Adrenal gland (tissue), 12 donors: ENCODE results near the gene MICU1. TPM values are rescaled to one million over a fixed set of nuclear protein-coding genes. Genes with fewer than 3 reads are reported as not detected.
A peak's percentile ranks its signal among the peaks of the same experiment; 100 is the strongest.

Experiments used
- DNase-seq, 7 donors: peaks; one replicate each; pipeline ENCODE4 v3.0.0-alpha.2; 2019 to 2020
- H3K27ac ChIP-seq, 5 donors: fragments of 200-600 bp; sonication (generic) in 4 of 5; 1 replicate in 3 of 5; 2 replicates in 2 of 5; pipeline versions ENCODE4 v1.5.1 to v1.8.0; 2016 to 2020; ENCODE audit warnings: mild to moderate bottlenecking in 1 of 5
- H3K27me3 ChIP-seq: fragments of 200-600 bp; 2 replicates; pipeline ENCODE4 v1.8.0; 2021
- H3K36me3 ChIP-seq, 2 donors: fragments of 200-600 bp; replicated peaks in 1 of 2; 1 replicate in 1 of 2; 2 replicates in 1 of 2; pipeline versions ENCODE4 v1.5.1 to v1.8.0; 2018 to 2022
- H3K4me1 ChIP-seq, 2 donors: fragments of 200-600 bp; replicated peaks in 1 of 2; 1 replicate in 1 of 2; 2 replicates in 1 of 2; pipeline versions ENCODE4 v1.5.1 to v1.8.0; 2018 to 2021
- H3K4me3 ChIP-seq, 4 donors: fragments of 200-600 bp; sonication (generic) in 3 of 4; one replicate each; pipeline ENCODE4 v1.5.1; 2016 to 2018
- H3K9me3 ChIP-seq, 3 donors: fragments of 200-600 bp; sonication (generic) in 1 of 3; replicated peaks in 1 of 3; 1 replicate in 2 of 3; 2 replicates in 1 of 3; pipeline versions ENCODE4 v1.5.1 to v1.8.0; 2016 to 2021
- POLR2A ChIP-seq, 2 donors: fragments of 450-650 bp; IDR thresholded peaks; one replicate each; pipeline ENCODE4 v1.6.1; 2017; ENCODE audit warnings: antibody characterized with exemption in 2 of 2, mild to moderate bottlenecking in 2 of 2, moderate library complexity in 1 of 2
- WGBS, 4 donors: extraction: QIAGEN DNeasy Blood & Tissue Kit in 2 of 4; methylation state at CpG; one replicate each; pipeline versions ENCODE4 v1.1.5 to v1.1.7; 2013 to 2017; 5-methylcytosine and 5-hydroxymethylcytosine counted together
- intact Hi-C, 2 donors: fragments of 100-400 bp; cut with DNase I; formaldehyde crosslinking; loops; one replicate each; pipeline versions ENCODE4 v1.14.1 to v1.15.0; 2022 to 2023
- polyA plus RNA-seq, 3 donors: library from polyadenylated mRNA; stranded (reverse); fragments of 200-250 nt in 2 of 3; fragments of 350-450 nt in 1 of 3; fragmentation: Illumina TruSeq in 1 of 3; extraction: RNeasy Lipid Tissue Mini Kit (QIAGEN cat#74804) in 1 of 3; gene quantifications; one replicate each; pipeline ENCODE4 v1.2.3, GENCODE V29; 2013 to 2014
- total RNA-seq, 9 donors: library from RNA; depleted of rRNA in 4 of 9; stranded (reverse); fragments of >200 nt in 4 of 9; fragments of 120-200 nt in 1 of 9; fragmentation: NEBNext Ultra II Directional in 1 of 9; extraction: Animal tissue kit (Norgen Biotek cat#: 25700) in 1 of 9; gene quantifications; one replicate each; pipeline versions ENCODE4 v1.1.0 to v1.2.4, GENCODE V29; 2013 to 2023
- TF ChIP-seq, protein P1 (sequence below), 6 experiments: fragments of 450-650 bp in 4 of 6; fragments of 200-600 bp in 2 of 6; sonication (generic) in 1 of 6; IDR thresholded peaks; 1 replicate in 5 of 6; 2 replicates in 1 of 6; pipeline versions ENCODE4 v1.5.1 to v1.8.0; 2016 to 2021; ENCODE audit warnings: antibody characterized with exemption in 6 of 6, mild to moderate bottlenecking in 2 of 6, moderate library complexity in 1 of 6
- donor health status: healthy with polysubstance abuse.
- donor health status: Bipolar disorder and iron deficiency.
- donor health status: DM: yes; HTN: yes; CAD: no.
- donor health status: DM: no; HTN: no; CAD: no.
- donor health status: DM: no; HTN: no; CAD: no.
- donor health status: DM: yes; HTN: yes; CAD: no.

The MICU1 gene
- total and polyA plus RNA-seq, 12 donors = 56.5 to 122 (median 90.2) TPM

DNA sequence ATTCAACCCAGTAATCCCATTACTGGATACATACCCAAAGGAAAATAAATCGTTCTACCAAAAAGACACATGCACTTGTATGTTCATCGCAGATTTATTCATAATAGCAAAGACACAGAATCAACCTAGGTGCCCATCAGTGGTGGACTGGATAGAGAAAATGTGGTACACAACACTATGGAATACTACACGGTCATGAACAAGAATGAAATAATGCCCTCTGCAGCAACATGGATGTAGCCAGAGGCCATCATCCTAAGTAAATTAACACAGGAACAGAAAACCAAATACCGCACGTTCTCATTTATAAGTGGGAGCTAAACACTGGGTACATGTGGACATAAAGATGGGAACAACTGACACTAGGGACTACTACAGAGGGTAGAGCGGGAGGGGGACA, 120.4 kb downstream of the MICU1 start:
- H3K4me1 ChIP-seq = peaks cover 0 to 8% of the 10 kb centered on the region in 2 donors
- 96 to 99% (median 97%) methylated on average over 6 of the region's 6 CpGs for WGBS, 4 donors
- no peaks in the 10 kb centered on the region for H3K36me3 ChIP-seq
- no peak overlapping the region for H3K27ac ChIP-seq
- H3K9me3 ChIP-seq = no peaks in the 10 kb centered on the region
- intact Hi-C loops = no loop called here
- no peaks in the 10 kb centered on the region for H3K27me3 ChIP-seq
- no peak for TF ChIP-seq POLR2A (IDR thresholded peaks at IDR 0.05)
- TF ChIP-seq, protein P1, sequence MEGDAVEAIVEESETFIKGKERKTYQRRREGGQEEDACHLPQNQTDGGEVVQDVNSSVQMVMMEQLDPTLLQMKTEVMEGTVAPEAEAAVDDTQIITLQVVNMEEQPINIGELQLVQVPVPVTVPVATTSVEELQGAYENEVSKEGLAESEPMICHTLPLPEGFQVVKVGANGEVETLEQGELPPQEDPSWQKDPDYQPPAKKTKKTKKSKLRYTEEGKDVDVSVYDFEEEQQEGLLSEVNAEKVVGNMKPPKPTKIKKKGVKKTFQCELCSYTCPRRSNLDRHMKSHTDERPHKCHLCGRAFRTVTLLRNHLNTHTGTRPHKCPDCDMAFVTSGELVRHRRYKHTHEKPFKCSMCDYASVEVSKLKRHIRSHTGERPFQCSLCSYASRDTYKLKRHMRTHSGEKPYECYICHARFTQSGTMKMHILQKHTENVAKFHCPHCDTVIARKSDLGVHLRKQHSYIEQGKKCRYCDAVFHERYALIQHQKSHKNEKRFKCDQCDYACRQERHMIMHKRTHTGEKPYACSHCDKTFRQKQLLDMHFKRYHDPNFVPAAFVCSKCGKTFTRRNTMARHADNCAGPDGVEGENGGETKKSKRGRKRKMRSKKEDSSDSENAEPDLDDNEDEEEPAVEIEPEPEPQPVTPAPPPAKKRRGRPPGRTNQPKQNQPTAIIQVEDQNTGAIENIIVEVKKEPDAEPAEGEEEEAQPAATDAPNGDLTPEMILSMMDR (IDR thresholded peaks at IDR 0.05) = no peak
- no peak overlapping the region for H3K4me3 ChIP-seq
- DNase-seq = no peak

DNA sequence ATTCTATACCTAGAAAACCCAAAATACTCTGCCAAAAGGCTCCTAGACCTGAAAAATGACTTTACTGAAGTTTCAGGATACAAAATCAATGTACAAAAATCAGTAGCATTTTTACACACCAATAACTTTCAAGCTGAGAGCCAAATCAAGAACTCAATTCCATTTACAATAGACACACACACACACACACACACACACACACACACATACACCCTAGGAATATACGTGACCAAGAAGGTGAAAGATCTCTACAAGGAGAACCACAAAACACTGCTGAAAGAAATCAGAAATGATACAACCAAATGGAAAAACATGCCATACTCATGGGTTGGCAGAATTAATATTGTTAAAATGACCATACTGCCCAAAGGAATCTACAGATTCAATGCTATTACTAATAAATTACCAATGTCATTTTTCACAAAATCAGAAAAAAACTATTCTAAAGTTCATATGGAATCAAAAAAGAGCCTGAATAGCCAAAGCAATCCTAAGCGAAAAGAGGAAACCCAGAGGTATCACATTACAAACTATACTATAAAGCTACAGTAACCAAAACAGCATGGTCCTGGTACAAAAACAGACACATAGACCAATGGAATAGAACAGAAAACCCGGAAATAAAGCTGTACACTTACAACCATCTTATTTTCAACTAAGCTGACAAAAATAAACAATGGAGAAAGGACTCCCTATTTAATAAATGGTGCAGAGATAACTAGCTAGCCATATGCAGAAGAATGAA, 122.0 kb downstream of the MICU1 start:
- Histone ChIP-seq H3K27me3 (no peaks in the 10 kb centered on the region), H3K9me3 (no peaks in the 10 kb centered on the region), H3K4me3 (no peak overlapping the region), H3K36me3 (no peaks in the 10 kb centered on the region), H3K4me1 (peaks cover 0 to 8% of the 10 kb centered on the region in 2 donors), H3K27ac (no peak overlapping the region)
- no peak for DNase-seq
- TF ChIP-seq, protein P1 (IDR thresholded peaks at IDR 0.05) = no peak
- intact Hi-C loops = no loop called here
- 88 to 97% (median 94%) methylated on average over 3 of the region's 3 CpGs for WGBS, 4 donors

DNA sequence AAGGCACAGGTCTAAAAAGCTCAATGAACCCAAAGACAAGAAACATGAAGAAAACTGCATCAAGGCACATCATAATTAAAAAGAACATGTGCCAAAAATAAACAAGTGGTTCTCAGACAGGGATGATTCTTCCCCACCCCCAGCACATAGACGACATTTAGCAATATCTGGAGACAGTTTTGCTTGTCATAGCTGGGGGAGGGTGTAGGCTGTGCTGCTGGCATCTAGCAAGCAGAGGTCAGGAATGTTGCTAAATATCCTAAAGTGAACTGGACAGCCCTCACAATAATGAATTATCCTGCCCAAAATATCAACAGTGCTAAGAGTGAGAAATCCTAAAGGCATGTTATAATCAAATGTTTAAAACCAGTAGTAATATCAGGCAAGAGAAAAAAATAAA, 122.6 kb downstream of the MICU1 start:
- Histone ChIP-seq H3K36me3 (no peaks in the 10 kb centered on the region), H3K4me3 (no peak overlapping the region), H3K27ac (no peak overlapping the region), H3K27me3 (no peaks in the 10 kb centered on the region), H3K9me3 (no peaks in the 10 kb centered on the region), H3K4me1 (peaks cover 0 to 8% of the 10 kb centered on the region in 2 donors)
- WGBS, 4 donors = 18 to 38% (median 24%) methylated on average over 1 of the region's 1 CpG
- peak in 6 of 7 donors; percentile 41 to 82 (median 64) for DNase-seq
- no peak for TF ChIP-seq POLR2A (IDR thresholded peaks at IDR 0.05)
- TF ChIP-seq, protein P1 (IDR thresholded peaks at IDR 0.05) = no peak
- intact Hi-C loops = no loop called here

DNA sequence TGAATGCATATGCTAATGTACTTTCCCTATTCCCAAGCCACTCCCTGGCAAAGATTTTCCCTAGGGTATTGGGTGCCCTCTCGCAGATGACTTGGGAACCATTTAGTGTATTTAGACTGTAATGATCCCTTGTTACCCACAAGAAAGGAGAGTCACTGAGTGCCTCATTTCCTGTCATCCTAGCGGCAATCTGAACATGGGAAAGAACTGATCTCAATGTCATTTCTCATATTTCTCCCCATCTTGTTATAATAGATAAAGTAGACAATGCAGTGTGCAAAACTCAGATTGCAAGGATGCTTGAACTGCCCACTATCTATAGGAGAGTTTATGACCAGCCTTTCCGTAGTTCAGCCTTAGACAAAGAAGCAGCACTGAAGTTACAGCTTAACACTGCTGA, 123.3 kb downstream of the MICU1 start:
- Histone ChIP-seq H3K36me3 (no peaks in the 10 kb centered on the region), H3K9me3 (no peaks in the 10 kb centered on the region), H3K4me3 (no peak overlapping the region), H3K27me3 (no peaks in the 10 kb centered on the region), H3K27ac (peak overlapping the region in 1 of 5 donors; percentile 36), H3K4me1 (peaks cover 0 to 8% of the 10 kb centered on the region in 2 donors)
- intact Hi-C loops = no loop called here
- no peak for DNase-seq
- WGBS, 4 donors = 83 to 95% (median 93%) methylated on average over 3 of the region's 3 CpGs
- TF ChIP-seq, protein P1 (IDR thresholded peaks at IDR 0.05) = no peak
- TF ChIP-seq POLR2A (IDR thresholded peaks at IDR 0.05) = no peak
